WERI-Rb-1 (cell line): ENCODE data around the gene PPP2R3B.

ENCODE experiments used
- DNase-seq: peaks from one replicate; pipeline ENCODE4 v3.0.0-alpha.2; 2020
- H3K27ac ChIP-seq: fragments of 250-450 bp; sonication (Bioruptor Pico); 2 replicates; pipeline ENCODE4 v1.5.1; 2020; ENCODE audit warnings: mild to moderate bottlenecking, moderate library complexity
- H3K27me3 ChIP-seq: fragments of 250-450 bp; sonication (Bioruptor Pico); 2 replicates; pipeline ENCODE4 v1.5.1; 2021; ENCODE audit warnings: mild to moderate bottlenecking, low read depth, moderate library complexity; ENCODE audit not compliant: insufficient read depth, severe bottlenecking
- H3K36me3 ChIP-seq: fragments of 250-450 bp; sonication (Bioruptor Pico); 2 replicates; pipeline ENCODE4 v1.5.1; 2020; ENCODE audit warnings: mild to moderate bottlenecking, moderate library complexity
- H3K4me3 ChIP-seq: 2 replicates; pipeline ENCODE4 v1.5.1; 2011; ENCODE audit warnings: low read depth, mild to moderate bottlenecking, control low read depth, low read length
- H3K9me3 ChIP-seq: fragments of 250-450 bp; sonication (Bioruptor Pico); 2 replicates; pipeline ENCODE4 v1.5.1; 2021; ENCODE audit warnings: mild to moderate bottlenecking, moderate library complexity; ENCODE audit not compliant: severe bottlenecking
- CTCF ChIP-seq: IDR thresholded peaks from 2 replicates; pipeline ENCODE4 v1.5.1; 2011; ENCODE audit warnings: low read depth, mild to moderate bottlenecking, control low read depth, inconsistent platforms, low read length

The PPP2R3B gene

GRCh38 chrX:349702-350101 lies 37.0 kb downstream of the PPP2R3B start:
- no peak for DNase-seq
- no peak for TF ChIP-seq CTCF
- no peak overlapping the region for H3K27ac ChIP-seq
- H3K9me3 ChIP-seq, result peaks cover 3% of the 10 kb centered on the region
- no peaks in the 10 kb centered on the region for H3K27me3 ChIP-seq
- no peak overlapping the region for H3K4me3 ChIP-seq
- H3K36me3 ChIP-seq, result peaks cover 7% of the 10 kb centered on the region

GRCh38 chrX:349196-349595 lies 37.5 kb downstream of the PPP2R3B start:
- H3K27me3 ChIP-seq, result no peaks in the 10 kb centered on the region
- H3K4me3 ChIP-seq, result no peak overlapping the region
- no peak for DNase-seq
- no peak overlapping the region for H3K27ac ChIP-seq
- no peak for TF ChIP-seq CTCF
- peaks cover 12% of the 10 kb centered on the region for H3K36me3 ChIP-seq
- H3K9me3 ChIP-seq, result peaks cover 7% of the 10 kb centered on the region

GRCh38 chrX:348461-349117 lies 38.1 kb downstream of the PPP2R3B start:
- no peak overlapping the region for H3K27ac ChIP-seq
- H3K4me3 ChIP-seq, result no peak overlapping the region
- H3K27me3 ChIP-seq, result no peaks in the 10 kb centered on the region
- TF ChIP-seq CTCF, result no peak
- H3K9me3 ChIP-seq, result peaks cover 7% of the 10 kb centered on the region
- DNase-seq, result no peak
- peaks cover 12% of the 10 kb centered on the region for H3K36me3 ChIP-seq

GRCh38 chrX:347351-348117 lies 39.2 kb downstream of the PPP2R3B start:
- H3K27me3 ChIP-seq, result no peaks in the 10 kb centered on the region
- H3K9me3 ChIP-seq, result peaks cover 7% of the 10 kb centered on the region
- no peak for DNase-seq
- H3K4me3 ChIP-seq, result no peak overlapping the region
- no peak overlapping the region for H3K27ac ChIP-seq
- peaks cover 12% of the 10 kb centered on the region for H3K36me3 ChIP-seq
- TF ChIP-seq CTCF, result no peak

GRCh38 chrX:346034-346813 lies 40.5 kb downstream of the PPP2R3B start:
- H3K36me3 ChIP-seq, result peaks cover 10% of the 10 kb centered on the region
- no peak for TF ChIP-seq CTCF
- no peak overlapping the region for H3K27ac ChIP-seq
- DNase-seq, result peak; percentile 2
- no peak overlapping the region for H3K4me3 ChIP-seq
- no peaks in the 10 kb centered on the region for H3K27me3 ChIP-seq
- peaks cover 7% of the 10 kb centered on the region for H3K9me3 ChIP-seq
